GM21528 (cell line): ENCODE measurements around the gene TP53BP1.

Source experiments
- ATAC-seq: cut with Tn5 transposase; IDR thresholded peaks from one replicate; pipeline ENCODE4 v1.9.1; 2021; ENCODE audit warnings: mild to moderate bottlenecking, moderate library complexity; ENCODE audit not compliant: unreplicated experiment, low FRiP score

The TP53BP1 gene

GRCh38 chr15:43493703-43494472 lies 932 bp upstream of the TP53BP1 start:
- ATAC-seq = no peak

DNA sequence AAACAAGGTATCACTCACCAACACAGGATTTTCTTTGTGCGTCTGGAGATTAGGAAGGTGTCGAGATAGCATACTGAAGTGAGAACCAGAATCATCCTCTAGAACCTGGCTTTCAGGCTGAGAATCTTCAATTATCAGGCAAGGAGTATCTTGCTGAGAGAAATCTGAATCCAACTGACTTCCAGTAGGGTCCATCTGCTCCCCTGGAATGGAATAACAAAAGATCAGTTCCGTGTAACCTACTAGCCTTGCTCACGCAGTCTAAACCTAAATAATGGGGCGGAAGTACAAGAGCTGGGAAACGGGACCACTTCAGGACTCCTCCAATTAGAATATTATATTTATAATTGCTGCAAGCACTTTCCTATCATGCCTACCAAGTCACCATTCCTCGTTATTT lies 690 bp downstream of the TP53BP1 start:
- ATAC-seq = no peak

- ATAC-seq = no peak
Observed at GRCh38 chr15:43489191-43489590, 3.8 kb downstream of the TP53BP1 start.

GRCh38 chr15:43488790-43489189 lies 4.2 kb downstream of the TP53BP1 start:
- no peak for ATAC-seq

GRCh38 chr15:43487271-43487895 lies 5.6 kb downstream of the TP53BP1 start:
- ATAC-seq = no peak

- ATAC-seq = no peak
Observed at GRCh38 chr15:43484455-43484854, 8.5 kb downstream of the TP53BP1 start.

GRCh38 chr15:43483297-43484128 lies 9.4 kb downstream of the TP53BP1 start:
- ATAC-seq = no peak

DNA sequence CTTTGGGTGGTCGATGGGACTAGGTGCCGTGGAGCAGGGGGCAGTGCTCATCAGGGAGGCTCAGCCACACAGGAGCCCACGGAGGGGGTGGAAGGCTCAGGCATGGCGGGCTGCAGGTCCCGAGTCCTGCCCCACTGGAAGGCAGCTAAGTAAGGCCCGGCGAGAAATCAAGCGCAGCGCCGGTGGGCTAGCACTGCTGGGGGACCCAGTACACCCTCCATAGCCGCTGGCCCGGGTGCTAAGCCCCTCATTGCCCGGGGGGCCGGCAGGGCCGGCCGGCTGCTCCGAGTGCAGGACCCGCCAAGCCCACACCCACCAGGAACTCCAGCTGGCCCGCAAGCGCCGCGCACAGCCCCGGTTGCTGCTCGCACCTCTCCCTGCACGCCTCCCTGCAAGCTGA lies 19.1 kb downstream of the TP53BP1 start:
- no peak for ATAC-seq

DNA sequence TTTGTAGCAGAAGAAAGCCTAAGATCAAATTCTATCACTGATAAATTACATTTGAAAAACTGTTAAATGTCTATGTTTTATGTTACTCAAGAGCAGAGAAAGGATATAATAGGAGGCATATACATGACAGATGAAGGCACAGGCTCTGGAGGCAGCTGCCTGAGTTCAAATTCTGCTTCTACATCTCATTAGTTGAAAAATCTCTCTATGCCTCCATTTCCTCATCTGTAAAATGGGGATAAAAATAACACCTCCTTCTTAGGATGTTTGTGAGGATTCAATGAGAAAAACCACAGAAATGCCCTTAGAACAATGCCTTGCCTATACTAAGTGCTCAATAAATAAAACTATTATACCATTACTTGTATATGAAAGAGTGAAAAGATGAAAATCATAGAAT lies 21.0 kb downstream of the TP53BP1 start:
- ATAC-seq = no peak

DNA sequence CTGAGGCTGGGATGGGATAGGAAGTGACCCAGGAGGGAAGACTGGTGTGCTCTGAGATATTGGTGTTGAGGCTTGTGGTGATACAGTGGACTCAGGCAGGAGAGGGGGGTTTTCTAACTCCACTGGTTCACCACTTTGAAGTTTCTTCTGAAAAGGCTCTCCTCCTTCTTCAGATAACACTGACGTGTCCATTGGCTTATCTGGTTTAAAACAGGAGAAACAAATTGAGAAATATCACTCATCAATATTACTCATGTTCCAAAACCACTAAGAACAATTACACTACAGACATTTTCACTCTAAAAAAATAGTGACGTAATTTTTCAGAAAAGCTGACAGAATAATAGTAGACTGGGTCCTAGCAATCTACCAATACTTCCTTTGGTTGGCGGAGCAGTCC lies 23.1 kb downstream of the TP53BP1 start:
- ATAC-seq = no peak

- no peak for ATAC-seq
Observed at GRCh38 chr15:43465100-43465499, 27.9 kb downstream of the TP53BP1 start.

DNA sequence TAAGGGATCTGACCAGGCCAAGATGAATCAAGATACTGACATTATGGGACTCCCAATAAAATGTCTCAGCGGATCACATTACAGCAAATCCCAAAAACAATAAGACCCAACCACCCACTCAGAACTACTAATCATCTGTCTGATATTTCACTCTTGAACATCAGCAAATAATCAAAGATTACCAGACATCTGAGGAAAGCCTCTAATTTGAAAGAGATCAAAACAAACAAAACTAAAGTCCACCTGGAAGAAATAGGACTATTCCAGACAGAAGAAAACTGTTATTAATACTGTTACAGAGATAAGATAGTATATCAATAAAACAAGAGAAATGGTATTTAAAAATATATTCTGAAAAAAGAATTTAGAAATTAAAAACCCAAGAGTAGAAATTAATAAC lies 29.0 kb downstream of the TP53BP1 start:
- no peak for ATAC-seq

DNA sequence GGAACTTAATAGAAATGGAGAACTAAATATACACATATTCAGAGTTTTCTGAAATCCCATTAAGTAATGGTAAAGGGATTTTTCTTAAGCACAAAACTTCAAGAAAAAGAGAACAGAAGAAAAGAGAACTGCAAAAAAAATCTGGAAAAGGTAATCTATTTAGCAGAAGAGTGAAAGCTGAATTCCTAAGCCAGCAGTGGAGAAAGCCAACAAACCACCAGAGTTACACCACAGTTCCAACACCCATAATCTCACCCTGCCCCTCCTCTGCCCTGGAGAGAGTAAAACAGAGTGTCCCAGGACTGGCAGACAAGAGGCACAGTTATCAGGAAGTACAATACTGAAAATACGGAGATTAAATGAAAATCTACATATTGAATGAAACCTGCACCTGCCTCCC lies 29.4 kb downstream of the TP53BP1 start:
- no peak for ATAC-seq

DNA sequence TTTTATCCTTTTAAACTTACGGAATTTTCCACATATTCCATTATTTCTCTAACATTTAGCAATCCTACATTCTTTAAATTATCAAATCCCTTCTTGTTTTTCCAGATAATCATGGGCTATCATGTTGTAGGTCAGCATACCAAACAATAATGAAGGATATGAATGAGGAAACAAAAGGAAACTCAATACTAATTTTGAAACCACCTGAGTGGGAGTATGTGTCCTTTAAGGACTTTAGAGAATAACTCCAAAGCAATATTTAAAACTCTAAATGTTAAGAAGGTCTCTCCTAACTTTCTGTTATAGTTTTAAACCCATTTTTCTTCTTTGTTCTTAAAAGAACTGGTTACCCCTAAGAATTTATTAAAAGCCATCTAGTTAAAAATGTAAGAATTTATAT lies 43.0 kb downstream of the TP53BP1 start:
- ATAC-seq = no peak

DNA sequence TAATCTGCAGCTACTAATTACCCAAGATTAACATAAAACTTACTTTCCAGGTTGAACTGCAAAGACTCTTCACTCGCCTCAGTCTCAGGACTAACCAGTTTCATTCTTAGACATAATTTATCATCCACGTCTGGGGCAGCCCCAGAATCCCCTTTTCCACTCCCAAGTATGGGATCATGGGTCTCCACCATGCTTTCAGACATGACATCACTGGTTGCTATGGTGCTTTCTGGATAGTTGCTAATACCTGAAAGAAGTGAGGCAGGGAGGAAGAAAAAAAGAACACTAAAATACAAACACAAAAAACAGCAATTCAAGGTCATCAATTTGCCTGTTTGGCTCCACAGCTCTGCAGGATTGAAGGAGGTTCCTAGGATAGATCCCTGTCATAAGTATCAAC lies 46.6 kb downstream of the TP53BP1 start:
- ATAC-seq = no peak

DNA sequence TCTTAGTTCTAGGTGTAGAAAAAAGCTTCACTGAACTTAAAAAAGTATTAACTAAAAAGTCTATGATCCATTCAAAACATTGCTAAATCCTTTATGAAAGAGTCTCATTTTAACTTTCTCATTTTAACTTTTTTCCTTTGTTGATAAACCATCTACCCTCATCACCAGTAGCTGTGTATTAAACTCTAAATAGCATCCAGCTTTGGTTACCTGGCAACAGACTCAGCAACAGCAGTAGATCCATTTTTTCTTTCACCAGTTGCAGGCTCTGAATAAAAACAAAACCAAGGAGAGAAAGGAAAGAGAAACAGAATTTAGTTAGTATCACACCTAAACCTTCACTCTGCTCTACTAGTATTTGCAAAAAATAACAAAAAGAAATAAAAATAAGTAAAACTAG lies 51.6 kb downstream of the TP53BP1 start:
- no peak for ATAC-seq

DNA sequence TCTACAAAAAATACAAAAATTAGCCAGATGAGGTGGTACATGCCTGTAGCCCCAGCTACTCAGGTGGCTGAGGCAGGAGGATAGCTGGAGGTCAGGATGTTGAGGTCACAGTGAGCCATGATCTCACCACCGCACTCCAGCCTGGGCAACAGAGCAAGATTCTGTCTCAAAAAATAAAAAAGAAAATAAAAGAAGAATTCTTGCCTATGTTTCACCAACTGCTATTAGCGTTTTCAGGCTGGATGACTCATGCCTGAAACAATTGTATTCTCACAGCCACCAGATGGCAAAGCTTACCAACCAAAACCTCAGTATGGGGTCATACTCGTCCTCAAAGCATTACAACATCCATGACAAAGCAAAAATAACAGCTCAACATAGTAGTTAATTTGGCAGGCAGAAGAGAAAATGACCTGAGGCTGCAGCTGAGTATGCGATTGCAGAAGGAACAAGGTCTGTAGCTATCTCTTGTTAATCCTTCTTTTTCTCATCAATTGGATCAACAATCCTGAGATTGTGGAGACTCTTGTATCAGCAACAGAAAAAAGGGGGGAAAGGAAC lies 52.2 kb downstream of the TP53BP1 start:
- no peak for ATAC-seq

- ATAC-seq = no peak
Observed at GRCh38 chr15:43439268-43439667, 53.7 kb downstream of the TP53BP1 start.

DNA sequence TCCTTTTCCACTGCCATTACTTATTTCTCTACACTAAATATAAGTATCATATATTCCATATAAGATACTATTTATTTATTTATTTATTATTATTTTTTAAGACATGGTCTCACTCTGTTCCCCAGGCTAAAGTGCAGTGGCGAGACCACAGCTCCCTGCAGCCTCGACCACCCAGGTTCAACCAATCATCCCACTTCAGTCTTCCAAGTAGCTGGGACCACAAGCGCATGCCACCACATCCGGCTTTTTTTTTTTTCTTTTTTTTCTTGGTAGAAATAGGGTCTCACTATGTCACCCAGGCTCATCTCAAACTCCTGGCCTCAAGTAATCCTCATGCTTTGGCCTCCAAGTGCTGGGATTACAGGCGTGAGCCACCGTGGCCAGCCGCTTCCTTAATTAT lies 56.6 kb downstream of the TP53BP1 start:
- no peak for ATAC-seq

DNA sequence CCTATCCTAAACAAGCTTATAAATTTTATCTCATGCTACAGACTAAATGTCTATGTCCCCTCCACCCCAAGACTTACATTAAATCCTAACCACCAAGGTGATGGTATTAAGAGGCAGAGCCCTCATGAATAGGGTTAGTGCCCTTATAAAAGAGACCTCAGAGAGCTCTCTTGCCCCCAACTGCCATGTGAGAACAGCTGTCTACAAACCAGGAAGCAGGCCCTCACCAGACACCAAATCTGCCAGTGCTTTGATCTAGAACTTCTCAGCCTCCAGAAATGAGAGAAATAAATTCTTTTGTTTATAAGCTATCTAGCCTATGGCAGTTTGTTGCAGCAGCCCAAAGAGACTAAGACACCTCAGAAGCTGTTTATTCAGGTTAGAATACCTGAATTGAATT lies 58.5 kb downstream of the TP53BP1 start:
- no peak for ATAC-seq

DNA sequence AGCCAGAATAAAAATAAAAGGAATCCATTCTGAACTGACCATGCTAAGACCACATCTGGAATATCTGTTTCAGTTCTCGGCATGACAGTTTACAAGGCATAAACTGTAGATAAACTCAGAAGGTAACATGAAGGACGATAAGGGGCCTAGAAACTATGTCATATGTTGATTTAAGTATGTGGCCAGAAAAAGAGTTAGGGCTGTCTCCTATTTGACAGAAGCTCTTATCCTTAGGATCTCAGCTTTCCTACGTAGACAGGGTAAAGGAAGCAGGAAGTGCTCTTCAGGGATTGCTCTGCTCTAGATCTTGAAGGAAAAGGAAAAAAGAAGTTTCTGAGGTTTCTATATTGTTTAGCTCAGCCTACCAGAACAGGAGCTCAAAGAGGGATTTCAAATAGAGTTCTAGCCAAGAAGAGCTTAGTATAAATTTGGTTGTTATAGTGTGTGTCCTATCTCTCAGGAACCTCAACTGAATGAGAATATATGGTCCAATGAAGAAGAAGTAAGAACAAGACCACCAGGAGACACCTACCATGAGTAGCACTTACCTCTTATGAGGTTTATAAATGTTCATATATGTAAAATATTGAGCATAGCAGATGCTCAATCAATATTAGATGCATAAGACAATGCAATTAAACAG lies 59.2 kb downstream of the TP53BP1 start:
- ATAC-seq = no peak
